HEK293 (cell line): Measurements from ENCODE around the gene PCDH15.

Experiments
- RBAK ChIP-seq: fragments of 450-650 bp; formaldehyde crosslinking; IDR thresholded peaks from 2 replicates; pipeline ENCODE4 v1.5.1; 2016; ENCODE audit warnings: missing biosample characterization, missing genetic modification characterization
- ZBTB1 ChIP-seq: fragments of 450-650 bp; formaldehyde crosslinking; IDR thresholded peaks from 2 replicates; pipeline ENCODE4 v1.5.1; 2016; ENCODE audit warnings: missing biosample characterization, missing genetic modification characterization
- ZNF274 ChIP-seq, 2 experiments: fragments of 200-500 bp in 1 of 2; fragments of 450-650 bp in 1 of 2; sonication (Bioruptor generic) in 1 of 2; formaldehyde crosslinking in 1 of 2; IDR thresholded peaks; 2 replicates each; pipeline versions ENCODE4 v1.5.1 to v1.6.1; 2014 to 2016; ENCODE audit warnings: borderline replicate concordance in 1 of 2, inconsistent platforms in 1 of 2, low read length in 1 of 2, missing biosample characterization in 1 of 2, missing genetic modification characterization in 1 of 2
- ZNF677 ChIP-seq: fragments of 450-650 bp; IDR thresholded peaks from 2 replicates; pipeline ENCODE4 v1.5.0; 2018; ENCODE audit warnings: missing biosample characterization, mild to moderate bottlenecking, missing genetic modification characterization, moderate library complexity
- TF ChIP-seq, protein P1 (sequence below): fragments of 450-650 bp; formaldehyde crosslinking; IDR thresholded peaks from 2 replicates; pipeline ENCODE4 v1.5.1; 2016; ENCODE audit warnings: missing biosample characterization, missing genetic modification characterization
- TF ChIP-seq, protein P2 (sequence below): fragments of 450-650 bp; formaldehyde crosslinking; IDR thresholded peaks from 2 replicates; pipeline ENCODE4 v1.5.1; 2016; ENCODE audit warnings: missing biosample characterization, missing genetic modification characterization
- TF ChIP-seq, protein P3 (sequence below): fragments of 450-650 bp; formaldehyde crosslinking; IDR thresholded peaks from 2 replicates; pipeline ENCODE4 v1.5.1; 2016; ENCODE audit warnings: missing biosample characterization, missing genetic modification characterization, low read depth

DNA sequence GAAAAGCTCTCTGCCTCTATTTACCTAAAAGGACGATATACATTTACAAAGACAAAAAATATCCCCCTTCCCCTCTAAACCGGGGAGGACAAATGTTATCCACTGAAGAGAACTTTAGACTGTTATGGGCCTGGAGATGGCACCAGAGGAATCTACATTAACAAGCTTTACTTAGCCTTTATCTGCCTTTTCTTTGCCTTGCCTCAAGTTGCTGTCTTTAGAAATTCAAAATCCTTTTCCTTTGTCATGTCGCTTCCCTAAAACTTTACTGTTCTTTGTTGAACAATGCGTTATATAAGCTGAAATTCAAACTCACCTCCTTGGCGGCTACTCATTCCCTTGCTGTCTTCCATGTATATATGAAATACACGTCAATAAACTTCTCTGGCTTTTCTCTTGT, 405.0 kb downstream of the PCDH15 start:
- TF ChIP-seq, protein P1, sequence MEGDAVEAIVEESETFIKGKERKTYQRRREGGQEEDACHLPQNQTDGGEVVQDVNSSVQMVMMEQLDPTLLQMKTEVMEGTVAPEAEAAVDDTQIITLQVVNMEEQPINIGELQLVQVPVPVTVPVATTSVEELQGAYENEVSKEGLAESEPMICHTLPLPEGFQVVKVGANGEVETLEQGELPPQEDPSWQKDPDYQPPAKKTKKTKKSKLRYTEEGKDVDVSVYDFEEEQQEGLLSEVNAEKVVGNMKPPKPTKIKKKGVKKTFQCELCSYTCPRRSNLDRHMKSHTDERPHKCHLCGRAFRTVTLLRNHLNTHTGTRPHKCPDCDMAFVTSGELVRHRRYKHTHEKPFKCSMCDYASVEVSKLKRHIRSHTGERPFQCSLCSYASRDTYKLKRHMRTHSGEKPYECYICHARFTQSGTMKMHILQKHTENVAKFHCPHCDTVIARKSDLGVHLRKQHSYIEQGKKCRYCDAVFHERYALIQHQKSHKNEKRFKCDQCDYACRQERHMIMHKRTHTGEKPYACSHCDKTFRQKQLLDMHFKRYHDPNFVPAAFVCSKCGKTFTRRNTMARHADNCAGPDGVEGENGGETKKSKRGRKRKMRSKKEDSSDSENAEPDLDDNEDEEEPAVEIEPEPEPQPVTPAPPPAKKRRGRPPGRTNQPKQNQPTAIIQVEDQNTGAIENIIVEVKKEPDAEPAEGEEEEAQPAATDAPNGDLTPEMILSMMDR (tag by site-specific recombination) = no peak
- TF ChIP-seq RBAK = no peak
- TF ChIP-seq, protein P2, sequence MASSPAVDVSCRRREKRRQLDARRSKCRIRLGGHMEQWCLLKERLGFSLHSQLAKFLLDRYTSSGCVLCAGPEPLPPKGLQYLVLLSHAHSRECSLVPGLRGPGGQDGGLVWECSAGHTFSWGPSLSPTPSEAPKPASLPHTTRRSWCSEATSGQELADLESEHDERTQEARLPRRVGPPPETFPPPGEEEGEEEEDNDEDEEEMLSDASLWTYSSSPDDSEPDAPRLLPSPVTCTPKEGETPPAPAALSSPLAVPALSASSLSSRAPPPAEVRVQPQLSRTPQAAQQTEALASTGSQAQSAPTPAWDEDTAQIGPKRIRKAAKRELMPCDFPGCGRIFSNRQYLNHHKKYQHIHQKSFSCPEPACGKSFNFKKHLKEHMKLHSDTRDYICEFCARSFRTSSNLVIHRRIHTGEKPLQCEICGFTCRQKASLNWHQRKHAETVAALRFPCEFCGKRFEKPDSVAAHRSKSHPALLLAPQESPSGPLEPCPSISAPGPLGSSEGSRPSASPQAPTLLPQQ (tag by site-specific recombination) = no peak
- TF ChIP-seq ZBTB1 (tag by site-specific recombination) = no peak
- no peak for TF ChIP-seq ZNF274 (IDR thresholded peaks at IDR 0.05; ENCODE audit: low read length)
- TF ChIP-seq ZNF274 (tag by site-specific recombination; IDR thresholded peaks at IDR 0.05; ENCODE audit: borderline replicate concordance) = no peak
- TF ChIP-seq, protein P3, sequence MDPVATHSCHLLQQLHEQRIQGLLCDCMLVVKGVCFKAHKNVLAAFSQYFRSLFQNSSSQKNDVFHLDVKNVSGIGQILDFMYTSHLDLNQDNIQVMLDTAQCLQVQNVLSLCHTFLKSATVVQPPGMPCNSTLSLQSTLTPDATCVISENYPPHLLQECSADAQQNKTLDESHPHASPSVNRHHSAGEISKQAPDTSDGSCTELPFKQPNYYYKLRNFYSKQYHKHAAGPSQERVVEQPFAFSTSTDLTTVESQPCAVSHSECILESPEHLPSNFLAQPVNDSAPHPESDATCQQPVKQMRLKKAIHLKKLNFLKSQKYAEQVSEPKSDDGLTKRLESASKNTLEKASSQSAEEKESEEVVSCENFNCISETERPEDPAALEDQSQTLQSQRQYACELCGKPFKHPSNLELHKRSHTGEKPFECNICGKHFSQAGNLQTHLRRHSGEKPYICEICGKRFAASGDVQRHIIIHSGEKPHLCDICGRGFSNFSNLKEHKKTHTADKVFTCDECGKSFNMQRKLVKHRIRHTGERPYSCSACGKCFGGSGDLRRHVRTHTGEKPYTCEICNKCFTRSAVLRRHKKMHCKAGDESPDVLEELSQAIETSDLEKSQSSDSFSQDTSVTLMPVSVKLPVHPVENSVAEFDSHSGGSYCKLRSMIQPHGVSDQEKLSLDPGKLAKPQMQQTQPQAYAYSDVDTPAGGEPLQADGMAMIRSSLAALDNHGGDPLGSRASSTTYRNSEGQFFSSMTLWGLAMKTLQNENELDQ = no peak
- no peak for TF ChIP-seq ZNF677 (tag by site-specific recombination)
